HG03378 (cell line): Measurements from ENCODE around the gene DDX39B.
"Not testable (repeated sequence)": the region's sequence is repeated elsewhere in the genome, so short reads cannot be mapped to it uniquely, and the experiment has no call there.

Experiments
- ATAC-seq: cut with Tn5 transposase; IDR thresholded peaks from one replicate; pipeline ENCODE4 v1.9.1; 2021; ENCODE audit warnings: mild to moderate bottlenecking, moderate library complexity; ENCODE audit not compliant: unreplicated experiment

The DDX39B gene

DNA sequence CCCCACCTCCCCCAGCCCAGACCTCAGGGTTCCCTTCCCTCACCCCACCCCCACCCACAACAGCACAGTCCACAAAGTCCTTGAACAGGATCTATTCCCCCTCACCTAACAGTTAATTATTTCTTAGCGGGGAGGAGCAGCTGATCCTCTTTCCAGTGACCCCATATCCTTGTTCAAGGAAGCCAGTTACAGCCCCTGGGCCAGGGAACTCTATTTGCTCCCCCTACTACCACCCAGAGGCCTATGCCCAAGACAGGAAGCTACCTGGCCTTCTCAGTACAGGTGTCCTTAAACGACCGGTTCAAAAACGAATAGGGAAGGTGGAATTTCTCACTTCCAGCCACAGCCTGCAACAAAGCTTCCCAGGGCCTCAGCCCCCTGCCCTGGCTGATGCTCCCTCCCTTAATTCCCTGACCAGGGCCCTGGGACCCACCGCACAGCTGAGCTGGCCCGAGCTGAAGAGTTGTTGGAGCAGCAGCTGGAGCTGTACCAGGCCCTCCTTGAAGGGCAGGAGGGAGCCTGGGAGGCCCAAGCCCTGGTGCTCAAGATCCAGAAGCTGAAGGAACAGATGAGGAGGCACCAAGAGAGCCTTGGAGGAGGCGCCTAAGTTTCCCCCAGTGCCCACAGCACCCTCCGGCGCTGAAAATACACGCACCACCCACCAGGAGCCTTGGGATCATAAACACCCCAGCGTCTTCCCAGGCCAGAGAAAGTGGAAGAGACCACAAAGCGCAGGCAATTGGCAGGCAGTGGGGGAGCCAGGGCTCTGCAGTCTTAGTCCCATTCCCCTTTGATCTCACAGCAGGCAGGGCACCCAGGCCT, 12.3 kb downstream of the DDX39B start:
- no peak for ATAC-seq

GRCh38 chr6:31528821-31529328, 12.9 kb downstream of the DDX39B start, which contains the start of gene MCCD1:
TSS of gene MCCD1 (plus strand) at chr6:31528962. CDS start at chr6:31529015, 53 bp downstream.
- ATAC-seq = no peak

- no peak for ATAC-seq
These were observed 13.5 kb downstream of the DDX39B start for GRCh38 chr6:31528307-31528777.

DNA sequence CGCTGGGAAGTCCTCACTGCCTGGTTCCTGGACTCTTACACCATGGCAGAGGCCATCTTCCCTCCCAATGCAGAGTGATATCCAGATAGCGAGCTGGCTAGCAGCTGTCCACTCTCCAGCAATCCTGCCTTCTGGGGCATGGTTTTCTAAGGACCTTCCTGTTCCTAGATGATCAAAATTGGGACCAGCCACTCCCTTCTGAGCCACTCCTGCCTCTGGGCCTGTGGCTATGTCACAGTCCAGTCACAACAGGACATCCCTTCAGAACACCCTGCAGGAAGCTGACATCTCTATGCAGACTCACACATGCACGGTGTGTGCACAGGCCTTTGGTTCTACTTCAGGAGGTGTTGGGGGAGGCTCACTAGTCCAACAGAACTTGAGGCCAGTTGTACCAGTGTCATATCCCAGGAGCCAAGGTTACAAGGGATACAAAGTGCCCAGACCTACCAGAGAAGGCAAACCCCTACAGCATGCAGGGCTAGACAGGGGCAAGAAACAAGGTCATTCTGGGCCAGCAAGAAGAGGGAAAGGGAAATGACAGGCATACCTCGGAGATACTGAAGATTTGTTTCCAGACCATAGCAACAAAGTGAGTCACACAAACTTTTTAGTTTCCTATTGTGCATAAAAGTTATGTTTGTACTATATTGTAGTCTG, 15.7 kb downstream of the DDX39B start:
- no peak for ATAC-seq

- ATAC-seq = no peak
These were observed 16.3 kb downstream of the DDX39B start for GRCh38 chr6:31525553-31525931.

- no peak for ATAC-seq
These were observed 20.0 kb downstream of the DDX39B start for GRCh38 chr6:31521835-31522234.

- ATAC-seq = no peak
These were observed 28.2 kb downstream of the DDX39B start for GRCh38 chr6:31513456-31514165.

DNA sequence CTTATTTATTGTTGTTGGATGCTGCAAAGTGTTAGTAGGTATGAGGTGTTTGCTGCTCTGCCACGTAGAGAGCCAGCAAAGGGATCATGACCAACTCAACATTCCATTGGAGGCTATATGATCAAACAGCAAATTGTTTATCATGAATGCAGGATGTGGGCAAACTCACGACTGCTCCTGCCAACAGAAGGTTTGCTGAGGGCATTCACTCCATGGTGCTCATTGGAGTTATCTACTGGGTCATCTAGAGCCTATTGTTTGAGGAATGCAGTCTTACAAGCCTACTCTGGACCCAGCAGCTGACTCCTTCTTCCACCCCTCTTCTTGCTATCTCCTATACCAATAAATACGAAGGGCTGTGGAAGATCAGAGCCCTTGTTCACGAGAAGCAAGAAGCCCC, 31.8 kb downstream of the DDX39B start:
- no peak for ATAC-seq

GRCh38 chr6:31509036-31509435, 32.8 kb downstream of the DDX39B start:
- ATAC-seq = not testable (repeated sequence)

DNA sequence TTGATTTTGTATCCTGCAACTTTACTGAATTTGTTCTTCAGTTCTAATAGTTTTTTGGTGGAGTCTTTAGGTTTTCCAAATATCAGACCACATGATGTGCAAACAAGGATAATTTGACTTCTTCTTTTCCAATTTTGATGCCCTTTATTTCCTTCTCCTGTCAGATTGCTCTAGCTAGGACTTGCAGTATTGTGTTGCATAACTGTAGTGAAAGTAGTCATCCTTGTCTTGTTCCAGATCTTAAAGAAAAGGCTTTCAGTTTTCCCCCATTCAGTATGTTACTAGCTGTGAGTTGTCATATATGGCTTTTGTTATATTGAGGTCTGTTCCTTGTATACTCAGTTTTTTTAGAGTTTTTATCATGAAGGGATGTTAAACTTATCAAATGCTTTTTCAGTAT, 39.2 kb downstream of the DDX39B start:
- ATAC-seq = no peak

- not testable (repeated sequence) for ATAC-seq
These were observed 42.2 kb downstream of the DDX39B start for GRCh38 chr6:31499648-31500047.

DNA sequence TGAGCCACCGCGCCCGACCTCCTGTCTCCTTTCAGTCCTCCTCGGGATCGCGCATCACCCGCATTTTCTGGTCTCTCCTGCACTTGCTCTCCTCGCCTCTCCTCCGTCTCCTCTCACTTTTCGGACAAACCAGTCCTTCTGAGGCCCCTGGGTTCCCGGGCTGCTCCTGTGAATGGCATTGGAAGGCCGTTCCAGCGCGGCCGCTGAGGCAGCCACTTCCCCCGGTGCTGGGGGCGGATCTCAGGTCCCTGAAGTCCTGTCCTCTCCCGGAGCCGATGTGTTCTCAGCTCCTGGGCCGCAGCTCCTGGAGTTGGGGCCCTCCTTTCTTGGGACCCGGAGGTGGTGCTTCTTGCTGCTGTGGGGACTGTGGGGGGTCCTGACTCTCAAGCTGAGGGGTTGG, 43.1 kb downstream of the DDX39B start:
- no peak for ATAC-seq

- ATAC-seq = peak; percentile 40
These were observed 44.0 kb downstream of the DDX39B start, which contains the start of gene MICB for GRCh38 chr6:31497531-31498476. TSS of gene MICB (plus strand) at chr6:31498145. CDS start at chr6:31498194, 49 bp downstream.

GRCh38 chr6:31496826-31497225, 45.0 kb downstream of the DDX39B start:
- ATAC-seq = not testable (repeated sequence)

- no peak for ATAC-seq
These were observed 46.2 kb downstream of the DDX39B start for GRCh38 chr6:31495580-31495979.

GRCh38 chr6:31493875-31494694, 47.7 kb downstream of the DDX39B start:
- no peak for ATAC-seq

GRCh38 chr6:31493550-31493874, 48.3 kb downstream of the DDX39B start:
- ATAC-seq = not testable (repeated sequence)

GRCh38 chr6:31490115-31490873, 51.5 kb downstream of the DDX39B start:
- ATAC-seq = no peak

GRCh38 chr6:31489086-31489485, 52.7 kb downstream of the DDX39B start:
- ATAC-seq = no peak
